HG03108 (cell line): Measurements from ENCODE around the gene L3MBTL4.

ENCODE experiments used
- ATAC-seq: cut with Tn5 transposase; IDR thresholded peaks from one replicate; pipeline ENCODE4 v1.9.1; 2021; ENCODE audit warnings: moderate library complexity; ENCODE audit not compliant: unreplicated experiment

The L3MBTL4 gene

DNA sequence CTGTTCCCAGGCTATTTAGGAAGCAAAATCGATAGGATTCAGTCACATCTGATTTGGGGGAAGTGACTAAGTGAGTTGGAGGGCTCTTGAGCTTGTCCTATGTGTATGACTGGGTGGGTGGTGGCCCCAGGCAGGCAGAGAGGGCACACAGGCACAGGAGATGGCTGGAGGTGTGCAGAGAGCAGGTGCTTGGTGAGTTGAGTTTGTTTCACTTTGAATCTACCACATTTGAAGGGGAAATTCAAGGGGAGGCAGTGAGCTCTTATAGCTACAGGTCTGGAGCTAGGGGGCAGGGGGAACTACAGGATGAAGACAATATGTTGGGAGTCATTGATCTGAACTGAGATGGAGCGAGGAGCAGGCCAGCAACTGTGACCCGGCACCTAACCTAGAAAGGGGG lies 476.9 kb downstream of the L3MBTL4 start:
- ATAC-seq: no peak

DNA sequence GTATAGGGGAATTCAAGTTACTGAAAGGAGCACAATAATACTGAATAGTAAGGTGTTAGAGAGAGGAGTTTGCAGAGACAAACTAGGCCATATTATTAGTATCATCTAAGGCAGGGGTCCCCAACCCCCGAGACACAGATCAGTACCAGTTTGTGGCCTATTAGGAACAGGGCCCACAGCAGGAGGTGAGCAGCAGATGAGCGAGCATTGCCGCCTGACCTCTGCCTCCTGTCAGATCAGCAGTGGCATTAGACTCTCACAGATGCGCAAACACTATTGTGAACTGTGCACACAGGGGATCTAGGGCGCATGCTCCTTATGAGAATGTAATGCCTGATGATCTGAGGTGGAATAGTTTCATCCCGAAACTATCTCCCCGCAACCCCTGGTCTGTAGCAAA lies 477.6 kb downstream of the L3MBTL4 start:
- no peak for ATAC-seq

DNA sequence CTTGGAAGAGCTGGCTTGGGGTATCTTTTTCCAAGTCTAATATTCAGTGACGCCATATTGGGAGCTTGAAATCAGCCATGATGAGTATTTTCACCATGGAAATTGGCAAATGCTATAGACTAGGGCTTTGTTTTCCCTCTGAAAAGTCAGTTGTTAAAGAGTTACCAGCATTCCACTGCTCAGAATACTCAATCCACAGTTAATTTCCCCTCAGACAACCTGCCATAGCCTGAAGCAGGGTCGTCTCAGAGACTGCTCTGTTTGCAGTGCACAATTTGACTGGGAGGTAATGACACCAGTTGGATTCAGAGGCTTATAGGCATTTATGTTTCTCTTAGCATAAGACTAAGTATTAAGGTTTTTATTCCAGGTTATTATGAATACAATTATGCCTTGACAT lies 483.9 kb downstream of the L3MBTL4 start:
- no peak for ATAC-seq

DNA sequence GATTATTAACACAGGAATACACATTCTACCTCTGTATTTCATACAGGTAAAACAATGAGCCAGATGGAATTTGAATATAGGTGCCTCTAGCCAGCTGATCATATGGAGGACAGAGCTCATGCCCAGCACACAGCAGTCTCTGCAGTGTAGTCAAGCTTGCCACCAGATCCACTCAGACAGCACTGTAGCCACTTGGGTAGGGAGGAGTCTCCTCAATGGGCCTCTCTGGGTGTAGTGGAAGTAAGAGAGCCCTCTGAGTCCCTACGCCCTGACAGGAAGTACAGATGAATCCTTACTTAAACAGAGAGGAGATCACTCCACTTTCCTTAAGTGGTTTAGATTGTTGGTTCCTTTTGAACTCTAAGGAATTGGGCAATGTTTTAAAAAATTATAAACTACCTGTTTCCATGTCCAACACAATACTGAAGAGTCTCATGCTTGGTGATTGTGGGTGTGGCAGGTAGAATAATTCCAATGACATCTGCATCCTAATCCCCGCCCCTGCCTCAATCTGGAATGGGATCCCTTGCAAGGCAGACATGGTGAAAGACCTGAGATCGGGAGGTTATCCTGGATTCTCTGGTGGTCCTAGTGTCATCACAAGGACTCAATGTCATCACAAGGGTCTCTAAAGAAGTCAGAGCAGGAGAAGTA lies 496.4 kb downstream of the L3MBTL4 start:
- no peak for ATAC-seq

DNA sequence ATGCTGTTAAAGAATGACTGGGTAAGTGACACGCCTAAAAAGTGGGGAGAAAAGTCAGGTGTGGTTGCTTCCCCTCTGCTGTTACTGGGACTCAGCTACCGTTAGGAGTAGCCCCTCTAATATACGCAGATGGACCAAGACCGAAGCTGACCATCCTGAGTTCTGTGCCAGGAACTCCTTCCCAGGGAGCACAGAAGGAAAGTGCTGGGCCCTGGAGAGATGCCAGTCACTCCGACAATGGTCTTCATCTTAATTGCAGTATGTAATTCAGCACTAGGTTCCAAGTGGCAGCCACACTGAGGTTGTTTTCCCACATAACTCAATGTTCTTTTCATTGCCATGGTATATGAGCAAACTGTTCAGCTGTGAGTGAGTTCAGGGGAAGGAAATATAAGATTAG lies 499.8 kb downstream of the L3MBTL4 start:
- ATAC-seq: no peak

DNA sequence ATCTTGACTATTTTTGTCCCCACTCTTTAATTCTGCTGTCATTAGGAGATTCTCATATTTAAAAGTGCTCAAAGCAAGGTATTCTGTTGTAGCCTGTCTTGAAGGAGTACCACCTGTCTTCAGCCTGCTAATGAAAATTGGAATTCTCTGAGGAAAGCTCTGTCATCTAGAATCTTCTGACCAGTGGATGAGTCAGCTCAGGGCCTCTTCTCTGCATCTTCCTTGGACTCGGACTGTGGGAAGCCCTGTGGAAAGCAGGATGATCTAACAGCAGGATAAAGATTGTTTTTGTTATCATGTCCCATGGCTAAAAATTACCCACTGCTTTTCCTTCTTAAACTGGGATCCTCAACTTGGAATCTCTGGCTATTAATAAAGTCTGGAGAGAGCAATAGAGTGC lies 500.7 kb downstream of the L3MBTL4 start:
- ATAC-seq: no peak

DNA sequence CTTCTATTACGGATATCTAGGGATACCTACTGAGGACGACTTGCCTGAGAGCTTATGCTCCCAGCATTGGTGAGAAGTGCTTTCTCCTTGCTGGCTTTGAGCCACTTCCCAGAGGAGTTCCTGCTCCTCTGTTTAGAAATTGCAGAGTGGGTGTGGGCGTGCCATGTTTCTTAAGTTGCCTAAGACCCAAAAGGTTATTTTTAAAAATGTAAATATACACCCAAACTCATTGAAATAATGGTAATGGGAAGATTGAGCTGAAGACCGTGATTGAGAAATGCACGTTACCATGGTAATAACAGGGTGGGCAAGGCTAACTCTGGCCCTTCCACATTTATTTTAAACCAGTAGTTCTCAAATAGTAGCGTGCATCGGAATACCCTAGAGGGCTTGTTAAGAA lies 502.1 kb downstream of the L3MBTL4 start:
- no peak for ATAC-seq

DNA sequence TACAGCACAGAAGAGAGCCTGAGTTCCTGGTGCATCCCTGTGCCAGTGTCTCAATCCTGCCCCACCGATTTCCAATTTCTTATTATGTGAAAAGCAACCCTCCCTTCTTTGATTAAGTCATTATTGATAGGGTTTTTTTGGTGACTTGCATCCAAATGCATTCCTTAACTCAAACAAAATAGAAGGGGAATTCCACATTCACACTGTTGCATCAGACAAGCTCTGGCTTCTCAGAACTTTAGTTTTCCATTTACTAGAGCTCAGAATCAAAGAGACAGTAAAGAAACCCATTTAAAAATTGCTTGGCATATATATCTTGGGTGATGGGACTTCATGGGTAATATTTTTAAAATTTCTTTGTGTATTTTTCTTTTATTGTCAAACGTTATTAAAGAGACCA lies 505.6 kb downstream of the L3MBTL4 start:
- no peak for ATAC-seq
